Vagina (tissue), 2 donors: Measurements from ENCODE around the gene PSME1. TPM values are rescaled to one million over a fixed set of nuclear protein-coding genes. Genes with fewer than 3 reads are reported as not detected.
A peak's percentile ranks its signal among the peaks of the same experiment; 100 is the strongest.

Source experiments
- DNase-seq, 2 donors: peaks; one replicate each; pipeline ENCODE4 v3.0.0-alpha.2; 2017; ENCODE audit errors: extremely low spot score in 2 of 2
- H3K27ac ChIP-seq: fragments of 200-600 bp; sonication (generic); one replicate; pipeline ENCODE4 v1.5.1; 2019
- H3K27me3 ChIP-seq: fragments of 200-600 bp; sonication (generic); one replicate; pipeline ENCODE4 v1.5.1; 2019
- H3K36me3 ChIP-seq, 2 donors: fragments of 200-600 bp; sonication (generic); one replicate each; pipeline ENCODE4 v1.5.1; 2017 to 2019
- H3K4me1 ChIP-seq: fragments of 200-600 bp; sonication (generic); one replicate; pipeline ENCODE4 v1.5.1; 2019
- H3K4me3 ChIP-seq, 2 donors: fragments of 200-600 bp; sonication (generic); 1 replicate in 1 of 2; 2 replicates in 1 of 2; pipeline ENCODE4 v1.5.1; 2016 to 2019
- H3K9me3 ChIP-seq: fragments of 200-600 bp; sonication (generic); one replicate; pipeline ENCODE4 v1.5.1; 2019
- POLR2A ChIP-seq, 2 donors: fragments of 450-650 bp; IDR thresholded peaks; one replicate each; pipeline ENCODE4 v1.6.1; 2017; ENCODE audit warnings: antibody characterized with exemption in 2 of 2, mild to moderate bottlenecking in 2 of 2, moderate library complexity in 2 of 2
- POLR2AphosphoS5 ChIP-seq, 2 donors: sonication (generic); formaldehyde crosslinking; IDR thresholded peaks; one replicate each; pipeline ENCODE4 v1.9.0; 2017; ENCODE audit warnings: antibody characterized with exemption in 2 of 2, mild to moderate bottlenecking in 2 of 2, low read depth in 1 of 2; ENCODE audit not compliant: insufficient read depth in 1 of 2
- intact Hi-C: fragments of 100-400 bp; cut with DNase I; formaldehyde crosslinking; loops from one replicate; pipeline ENCODE4 v1.15.1; 2023
- total RNA-seq: library from RNA; depleted of rRNA; stranded (reverse); fragments of >200 nt; gene quantifications from one replicate; pipeline ENCODE4 v1.2.3, GENCODE V29; 2016
- TF ChIP-seq, protein P1 (sequence below), 3 experiments: fragments of 450-650 bp in 2 of 3; fragments of 200-600 bp in 1 of 3; sonication (generic) in 1 of 3; IDR thresholded peaks; one replicate each; pipeline ENCODE4 v1.5.1; 2017 to 2019; ENCODE audit warnings: antibody characterized with exemption in 3 of 3, mild to moderate bottlenecking in 2 of 3, moderate library complexity in 2 of 3

Gene PSME1
- total RNA-seq, 1 donor from 2014 or later, result 118 TPM

DNA sequence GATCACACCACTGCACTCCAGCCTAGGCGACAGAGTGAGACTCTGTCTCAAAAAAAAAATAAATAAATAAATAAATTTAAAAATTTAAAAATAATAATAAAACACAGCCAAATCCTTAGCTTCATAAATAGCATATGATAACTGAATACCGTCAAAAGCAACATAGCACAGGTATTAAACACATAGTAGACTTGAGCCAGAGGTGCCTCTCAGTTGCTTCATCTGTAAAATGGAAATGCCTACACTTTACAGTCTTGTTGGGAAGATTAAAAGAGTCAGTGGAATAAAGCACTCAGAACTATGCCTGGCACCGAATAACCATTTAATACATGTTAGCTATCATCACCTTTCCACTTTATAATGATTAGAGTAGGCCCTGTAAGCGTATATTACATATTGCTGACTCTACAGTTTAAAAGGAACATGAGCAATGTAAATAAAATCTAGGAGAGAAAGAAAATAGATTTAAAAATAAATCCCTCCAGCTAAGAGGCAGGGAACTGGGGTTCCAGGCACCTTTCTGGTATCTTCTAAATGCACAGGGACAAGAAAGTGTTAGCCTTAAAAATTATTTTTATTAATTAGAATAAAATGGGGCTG, 29.2 kb upstream of the PSME1 start:
- intact Hi-C loops, result no loop called here
- H3K27me3 ChIP-seq, result no peaks in the 10 kb centered on the region
- DNase-seq, result no peak

GRCh38 chr14:24108336-24108874, 27.6 kb upstream of the PSME1 start:
- no peak overlapping the region for H3K4me3 ChIP-seq
- H3K27me3 ChIP-seq, result no peaks in the 10 kb centered on the region
- no peaks in the 10 kb centered on the region for H3K36me3 ChIP-seq
- TF ChIP-seq POLR2A (IDR thresholded peaks at IDR 0.05) (no peak), POLR2AphosphoS5 (IDR thresholded peaks at IDR 0.05; ENCODE audit: insufficient read depth in 1 of 2, low read depth in 1 of 2) (no peak)
- TF ChIP-seq, protein P1, sequence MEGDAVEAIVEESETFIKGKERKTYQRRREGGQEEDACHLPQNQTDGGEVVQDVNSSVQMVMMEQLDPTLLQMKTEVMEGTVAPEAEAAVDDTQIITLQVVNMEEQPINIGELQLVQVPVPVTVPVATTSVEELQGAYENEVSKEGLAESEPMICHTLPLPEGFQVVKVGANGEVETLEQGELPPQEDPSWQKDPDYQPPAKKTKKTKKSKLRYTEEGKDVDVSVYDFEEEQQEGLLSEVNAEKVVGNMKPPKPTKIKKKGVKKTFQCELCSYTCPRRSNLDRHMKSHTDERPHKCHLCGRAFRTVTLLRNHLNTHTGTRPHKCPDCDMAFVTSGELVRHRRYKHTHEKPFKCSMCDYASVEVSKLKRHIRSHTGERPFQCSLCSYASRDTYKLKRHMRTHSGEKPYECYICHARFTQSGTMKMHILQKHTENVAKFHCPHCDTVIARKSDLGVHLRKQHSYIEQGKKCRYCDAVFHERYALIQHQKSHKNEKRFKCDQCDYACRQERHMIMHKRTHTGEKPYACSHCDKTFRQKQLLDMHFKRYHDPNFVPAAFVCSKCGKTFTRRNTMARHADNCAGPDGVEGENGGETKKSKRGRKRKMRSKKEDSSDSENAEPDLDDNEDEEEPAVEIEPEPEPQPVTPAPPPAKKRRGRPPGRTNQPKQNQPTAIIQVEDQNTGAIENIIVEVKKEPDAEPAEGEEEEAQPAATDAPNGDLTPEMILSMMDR (IDR thresholded peaks at IDR 0.05), result no peak
- DNase-seq, result no peak
- H3K4me1 ChIP-seq, result peaks cover 3% of the 10 kb centered on the region
- no peak overlapping the region for H3K27ac ChIP-seq
- intact Hi-C loops, result no loop called here
- no peaks in the 10 kb centered on the region for H3K9me3 ChIP-seq

More for the DNA sequence above, 29.2 kb upstream of the PSME1 start:
- no peak for TF ChIP-seq POLR2AphosphoS5 (IDR thresholded peaks at IDR 0.05; ENCODE audit: insufficient read depth in 1 of 2, low read depth in 1 of 2)
- TF ChIP-seq, protein P1 (IDR thresholded peaks at IDR 0.05), result no peak
- no peak for TF ChIP-seq POLR2A (IDR thresholded peaks at IDR 0.05)
- no peaks in the 10 kb centered on the region for H3K4me1 ChIP-seq
- no peak overlapping the region for H3K4me3 ChIP-seq
- no peak overlapping the region for H3K27ac ChIP-seq
- no peaks in the 10 kb centered on the region for H3K9me3 ChIP-seq
- H3K36me3 ChIP-seq, result no peaks in the 10 kb centered on the region

DNA sequence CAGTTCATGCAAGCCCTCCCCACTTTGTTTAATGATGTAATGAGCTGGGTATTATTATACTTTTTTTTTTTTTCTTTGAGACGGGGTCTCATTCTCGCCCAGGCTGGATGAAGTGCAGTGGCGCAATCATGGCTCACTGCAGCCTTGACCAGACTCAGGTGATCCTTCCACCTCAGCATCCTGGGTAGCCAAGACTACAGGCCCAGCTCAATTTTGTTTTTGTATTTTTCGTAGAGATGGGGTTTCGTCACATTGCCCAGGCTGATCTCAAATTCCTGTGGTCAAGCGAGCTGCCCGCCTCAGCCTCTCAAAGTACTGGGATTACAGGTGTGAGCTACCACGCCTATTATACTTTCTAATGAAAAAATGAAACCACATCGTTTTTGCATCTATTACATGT, 25.9 kb upstream of the PSME1 start:
- Histone ChIP-seq H3K9me3 (no peaks in the 10 kb centered on the region), H3K27me3 (no peaks in the 10 kb centered on the region), H3K4me3 (no peak overlapping the region), H3K4me1 (peaks cover 6% of the 10 kb centered on the region), H3K36me3 (no peaks in the 10 kb centered on the region), H3K27ac (no peak overlapping the region)
- intact Hi-C loops, result no loop called here
- TF ChIP-seq, protein P1 (IDR thresholded peaks at IDR 0.05), result no peak
- no peak for TF ChIP-seq POLR2A (IDR thresholded peaks at IDR 0.05)
- no peak for TF ChIP-seq POLR2AphosphoS5 (IDR thresholded peaks at IDR 0.05; ENCODE audit: insufficient read depth in 1 of 2, low read depth in 1 of 2)
- no peak for DNase-seq

- no peaks in the 10 kb centered on the region for H3K36me3 ChIP-seq
- TF ChIP-seq POLR2A (IDR thresholded peaks at IDR 0.05) (no peak), POLR2AphosphoS5 (IDR thresholded peaks at IDR 0.05; ENCODE audit: insufficient read depth in 1 of 2, low read depth in 1 of 2) (no peak)
- TF ChIP-seq, protein P1 (IDR thresholded peaks at IDR 0.05), result no peak
- intact Hi-C loops, result no loop called here
- no peaks in the 10 kb centered on the region for H3K9me3 ChIP-seq
- no peak for DNase-seq
- peaks cover 10% of the 10 kb centered on the region for H3K4me1 ChIP-seq
- H3K4me3 ChIP-seq, result no peak overlapping the region
- H3K27ac ChIP-seq, result no peak overlapping the region
- H3K27me3 ChIP-seq, result no peaks in the 10 kb centered on the region
Observed at GRCh38 chr14:24110523-24110922, 25.5 kb upstream of the PSME1 start.

GRCh38 chr14:24113379-24113800, 22.6 kb upstream of the PSME1 start:
- H3K27me3 ChIP-seq, result no peaks in the 10 kb centered on the region
- peak overlapping the region; percentile 84 to 86 for H3K4me3 ChIP-seq
- H3K27ac ChIP-seq, result peak overlapping the region; percentile 98
- TF ChIP-seq, protein P1 (IDR thresholded peaks at IDR 0.05), result no peak
- TF ChIP-seq POLR2A (IDR thresholded peaks at IDR 0.05) (no peak), POLR2AphosphoS5 (IDR thresholded peaks at IDR 0.05; ENCODE audit: insufficient read depth in 1 of 2, low read depth in 1 of 2) (no peak)
- intact Hi-C loops, result no loop called here
- DNase-seq, result no peak
- H3K9me3 ChIP-seq, result no peaks in the 10 kb centered on the region
- H3K36me3 ChIP-seq, result peaks cover 0 to 17% of the 10 kb centered on the region in 2 donors
- peaks cover 26% of the 10 kb centered on the region for H3K4me1 ChIP-seq
